Neural cell (in vitro differentiated cells): Measurements from ENCODE around the gene AKR1C1. TPM values are rescaled to one million over a fixed set of nuclear protein-coding genes. Genes with fewer than 3 reads are reported as not detected.
"Not testable (repeated sequence)": the region's sequence is repeated elsewhere in the genome, so short reads cannot be mapped to it uniquely, and the experiment has no call there.

Experiments
- H2AFZ ChIP-seq: fragments of 200-600, 300-800 bp; sonication (generic), shearing (Covaris generic); 2 replicates; pipeline ENCODE4 v1.6.0; 2014; ENCODE audit warnings: low read depth, mild to moderate bottlenecking, antibody characterized with exemption, low read length, moderate library complexity
- H3F3A ChIP-seq: fragments of 200-600 bp; shearing (Covaris generic); 2 replicates; pipeline ENCODE4 v1.6.1; 2016; ENCODE audit warnings: mild to moderate bottlenecking, moderate library complexity, mixed read lengths, antibody characterized with exemption, low read length; ENCODE audit not compliant: insufficient read depth, poor library complexity, severe bottlenecking
- H3K27ac ChIP-seq: fragments of 200-600, 300-800 bp; sonication (generic), shearing (Covaris generic); 2 replicates; pipeline ENCODE4 v1.5.1; 2014; ENCODE audit warnings: mild to moderate bottlenecking, low read length, moderate library complexity
- H3K27me3 ChIP-seq: fragments of 300-800, 200-600 bp; sonication (generic), shearing (Covaris generic); 2 replicates; pipeline ENCODE4 v1.6.0; 2014; ENCODE audit warnings: mild to moderate bottlenecking, low read depth, low read length, moderate library complexity; ENCODE audit not compliant: insufficient read depth
- H3K36me3 ChIP-seq: fragments of 300-800, 200-600 bp; sonication (generic), shearing (Covaris generic); 2 replicates; pipeline ENCODE4 v1.5.1; 2014; ENCODE audit warnings: mild to moderate bottlenecking, antibody characterized with exemption, low read length, moderate library complexity; ENCODE audit not compliant: insufficient read depth
- H3K4me2 ChIP-seq: fragments of 300-800, 200-600 bp; sonication (generic), shearing (Covaris generic); 2 replicates; pipeline ENCODE4 v1.6.0; 2014; ENCODE audit warnings: mild to moderate bottlenecking, low read length
- H3K4me3 ChIP-seq: fragments of 300-800, 200-600 bp; sonication (generic), shearing (Covaris generic); 2 replicates; pipeline ENCODE4 v1.5.1; 2014; ENCODE audit warnings: mild to moderate bottlenecking, low read length, moderate library complexity
- H3K79me2 ChIP-seq: fragments of 200-600 bp; shearing (Covaris generic); replicated peaks from 2 replicates; pipeline ENCODE4 v1.6.0; 2014; ENCODE audit warnings: mild to moderate bottlenecking, low read length, moderate library complexity; ENCODE audit not compliant: insufficient read depth
- H3K9ac ChIP-seq: fragments of 300-800, 200-600 bp; sonication (generic), shearing (Covaris generic); 2 replicates; pipeline ENCODE4 v1.6.1; 2016; ENCODE audit warnings: mild to moderate bottlenecking, low read length, mixed read lengths
- H3K9me2 ChIP-seq: fragments of 200-600 bp; shearing (Covaris generic); 2 replicates; pipeline ENCODE4 v1.6.1; 2016; ENCODE audit warnings: mild to moderate bottlenecking, low read length, mixed read lengths; ENCODE audit not compliant: insufficient read depth
- H3K9me3 ChIP-seq: fragments of 200-600, 300-800 bp; sonication (generic), shearing (Covaris generic); 2 replicates; pipeline ENCODE4 v1.6.1; 2016; ENCODE audit warnings: mild to moderate bottlenecking, mixed run types, low read length, moderate library complexity, mixed read lengths
- H4K20me1 ChIP-seq: fragments of 200-600 bp; shearing (Covaris generic); 2 replicates; pipeline ENCODE4 v1.6.1; 2016; ENCODE audit warnings: mild to moderate bottlenecking, mixed run types; ENCODE audit not compliant: insufficient read depth
- CTCF ChIP-seq: fragments of 450-650 bp; IDR thresholded peaks from 2 replicates; pipeline ENCODE4 v1.5.1; 2014; ENCODE audit warnings: antibody characterized with exemption, mild to moderate bottlenecking, moderate library complexity; ENCODE audit not compliant: poor library complexity, severe bottlenecking
- EP300 ChIP-seq: fragments of 450-650 bp; conservative IDR thresholded peaks from 2 replicates; pipeline ENCODE4 v1.6.1; 2014; ENCODE audit warnings: antibody characterized with exemption, mild to moderate bottlenecking, moderate library complexity; ENCODE audit not compliant: poor library complexity, severe bottlenecking
- EZH2 ChIP-seq: fragments of 200-600, 300-800 bp; shearing (Covaris generic), sonication (generic); IDR thresholded peaks from 2 replicates; pipeline ENCODE4 v1.6.1; 2014; ENCODE audit warnings: antibody characterized with exemption, low read length, borderline replicate concordance, mild to moderate bottlenecking; ENCODE audit not compliant: insufficient read depth, poor library complexity, severe bottlenecking
- MXI1 ChIP-seq: fragments of 450-650 bp; conservative IDR thresholded peaks from 2 replicates; pipeline ENCODE4 v1.6.1; 2014; ENCODE audit warnings: antibody characterized with exemption, mild to moderate bottlenecking; ENCODE audit not compliant: poor library complexity, severe bottlenecking
- POLR2AphosphoS5 ChIP-seq: IDR thresholded peaks from 2 replicates; pipeline ENCODE4 v1.6.1; 2012
- RAD21 ChIP-seq: fragments of 450-650 bp; conservative IDR thresholded peaks from 2 replicates; pipeline ENCODE4 v1.6.1; 2014; ENCODE audit warnings: antibody characterized with exemption, mild to moderate bottlenecking, moderate library complexity
- REST ChIP-seq: IDR thresholded peaks from 2 replicates; pipeline ENCODE4 v1.6.1; 2012; ENCODE audit warnings: borderline replicate concordance
- SMC3 ChIP-seq: fragments of 450-650 bp; conservative IDR thresholded peaks from 2 replicates; pipeline ENCODE4 v1.6.1; 2014; ENCODE audit warnings: antibody characterized with exemption, mild to moderate bottlenecking, moderate library complexity; ENCODE audit not compliant: poor library complexity
- TAF1 ChIP-seq: IDR thresholded peaks from 2 replicates; pipeline ENCODE4 v1.6.1; 2012; ENCODE audit warnings: low read depth
- polyA plus RNA-seq: library from polyadenylated mRNA; depleted of rRNA; stranded (reverse); fragments of >200 nt; gene quantifications from 2 replicates; pipeline ENCODE4 v1.2.3, GENCODE V29; 2014

AKR1C1 gene
- polyA plus RNA-seq, 1 donor from 2014 or later: 183 TPM

GRCh38 chr10:4990217-4990616, 27.0 kb downstream of the AKR1C1 start:
- TF ChIP-seq RAD21: no peak
- TF ChIP-seq POLR2AphosphoS5: no peak
- TF ChIP-seq REST: no peak
- no peak for TF ChIP-seq TAF1
- no peak for TF ChIP-seq CTCF
- TF ChIP-seq EZH2: no peak
- no peak for TF ChIP-seq SMC3
- TF ChIP-seq EP300: no peak
- no peak for TF ChIP-seq MXI1
- H3K36me3 ChIP-seq: no peaks in the 10 kb centered on the region
- H3K9ac ChIP-seq: no peak overlapping the region
- H3K4me2 ChIP-seq: no peak overlapping the region
- no peak overlapping the region for H2AFZ ChIP-seq
- no peaks in the 10 kb centered on the region for H3K9me2 ChIP-seq
- no peaks in the 10 kb centered on the region for H3K9me3 ChIP-seq
- no peaks in the 10 kb centered on the region for H3F3A ChIP-seq
- no peaks in the 10 kb centered on the region for H4K20me1 ChIP-seq
- H3K27me3 ChIP-seq: no peaks in the 10 kb centered on the region
- no peak overlapping the region for H3K27ac ChIP-seq
- H3K4me3 ChIP-seq: no peak overlapping the region
- no peaks in the 10 kb centered on the region for H3K79me2 ChIP-seq

GRCh38 chr10:4991463-4991862, 28.2 kb downstream of the AKR1C1 start:
- not testable (repeated sequence) for H3F3A ChIP-seq, H2AFZ ChIP-seq, H3K79me2 ChIP-seq, H3K4me2 ChIP-seq, H4K20me1 ChIP-seq, H3K9me3 ChIP-seq, H3K27ac ChIP-seq, H3K27me3 ChIP-seq, H3K9me2 ChIP-seq, H3K36me3 ChIP-seq, H3K4me3 ChIP-seq, H3K9ac ChIP-seq

- H3K27ac ChIP-seq, H2AFZ ChIP-seq, H4K20me1 ChIP-seq, H3K4me3 ChIP-seq, H3K36me3 ChIP-seq, H3K9me3 ChIP-seq, H3K9ac ChIP-seq, H3K27me3 ChIP-seq, H3F3A ChIP-seq, H3K4me2 ChIP-seq, H3K9me2 ChIP-seq, H3K79me2 ChIP-seq: not testable (repeated sequence)
Measured at GRCh38 chr10:4992564-4992963, 29.3 kb downstream of the AKR1C1 start.

- not testable (repeated sequence) for H3K9me2 ChIP-seq, H3K9ac ChIP-seq, H3K79me2 ChIP-seq, H2AFZ ChIP-seq, H3K27me3 ChIP-seq, H3K9me3 ChIP-seq, H4K20me1 ChIP-seq, H3K4me3 ChIP-seq, H3K36me3 ChIP-seq, H3K27ac ChIP-seq, H3F3A ChIP-seq, H3K4me2 ChIP-seq
Measured at GRCh38 chr10:4994260-4994659, 31.0 kb downstream of the AKR1C1 start.
